PC-3 (cell line): ENCODE results near the gene TMEM250. TPM values are rescaled to one million over a fixed set of nuclear protein-coding genes. Genes with fewer than 3 reads are reported as not detected.
A peak's percentile ranks its signal among the peaks of the same experiment; 100 is the strongest.

ENCODE experiments used
- ATAC-seq: fragments of 200-7000 bp; cut with Tn5 transposase; 2 replicates; pipeline ENCODE4 v1.9.1; 2020; ENCODE audit warnings: mild to moderate bottlenecking, moderate library complexity
- BruUV-seq: library from RNA; stranded (reverse); fragments of 400-500 nt; replicated peaks from 2 replicates; lab custom pipeline; 2021; lab: Mats Ljungman, UMichigan
- CTCF ChIA-PET: fragments of 300-600 bp; sonication (Branson Sonifier 250); formaldehyde crosslinking; loops from one replicate; lab custom pipeline; 2022; ENCODE audit warnings: antibody characterized with exemption; lab: Charles Lee
- POLR2A ChIA-PET: fragments of 300-600 bp; sonication (Branson Sonifier 250); formaldehyde crosslinking; loops from one replicate; lab custom pipeline; 2022; ENCODE audit warnings: antibody characterized with exemption; ENCODE audit not compliant: unreplicated experiment; lab: Charles Lee
- DNase-seq: peaks from one replicate; pipeline ENCODE4 v3.0.0-alpha.2; 2015
- H2AFZ ChIP-seq: fragments of 300-600 bp; sonication (generic); 2 replicates; pipeline ENCODE4 v1.6.0; 2016; ENCODE audit warnings: antibody characterized with exemption, low read length
- H3F3A ChIP-seq: fragments of 300-600 bp; sonication (generic); one replicate; pipeline ENCODE4 v1.6.0; 2017; ENCODE audit warnings: antibody characterized with exemption, low read length, control low read depth, mild to moderate bottlenecking; ENCODE audit not compliant: unreplicated experiment
- H3K27ac ChIP-seq: fragments of 300-600 bp; sonication (generic); 2 replicates; pipeline ENCODE4 v1.5.1; 2016; ENCODE audit warnings: mild to moderate bottlenecking, low read length
- H3K27me3 ChIP-seq: fragments of 300-600 bp; sonication (generic); 2 replicates; pipeline ENCODE4 v1.6.1; 2016; ENCODE audit warnings: low read length, mixed read lengths
- H3K36me3 ChIP-seq: fragments of 300-600 bp; sonication (generic); 2 replicates; pipeline ENCODE4 v1.6.1; 2016; ENCODE audit warnings: low read depth, mixed run types, low read length, mixed read lengths
- H3K4me1 ChIP-seq: fragments of 300-600 bp; sonication (generic); 2 replicates; pipeline ENCODE4 v1.5.1; 2016; ENCODE audit warnings: low read length; ENCODE audit not compliant: insufficient read depth
- H3K4me2 ChIP-seq: fragments of 300-600 bp; sonication (generic); 2 replicates; pipeline ENCODE4 v1.6.0; 2016; ENCODE audit warnings: low read length
- H3K4me3 ChIP-seq: fragments of 300-600 bp; sonication (generic); 2 replicates; pipeline ENCODE4 v1.5.1; 2016; ENCODE audit warnings: mild to moderate bottlenecking, low read length, mixed read lengths
- H3K79me2 ChIP-seq: fragments of 300-600 bp; sonication (generic); 2 replicates; pipeline ENCODE4 v1.6.1; 2017; ENCODE audit warnings: low read length, mixed read lengths
- H3K9ac ChIP-seq: fragments of 300-600 bp; sonication (generic); 2 replicates; pipeline ENCODE4 v1.6.0; 2016; ENCODE audit warnings: mild to moderate bottlenecking, low read length
- H3K9me2 ChIP-seq: fragments of 300-600 bp; sonication (generic); replicated peaks from 2 replicates; pipeline ENCODE4 v1.6.1; 2016; ENCODE audit warnings: mixed run types, low read length, mixed read lengths
- H3K9me3 ChIP-seq: fragments of 300-600 bp; sonication (generic); 2 replicates; pipeline ENCODE4 v1.6.1; 2016; ENCODE audit warnings: low read length, mixed read lengths
- H4K20me1 ChIP-seq: fragments of 300-600 bp; sonication (generic); 2 replicates; pipeline ENCODE4 v1.6.1; 2016; ENCODE audit warnings: low read length, mixed read lengths
- EZH2 ChIP-seq: fragments of 300-600 bp; sonication (generic); IDR thresholded peaks from one replicate; pipeline ENCODE4 v1.6.1; 2017; ENCODE audit warnings: antibody characterized with exemption, mild to moderate bottlenecking, low read length; ENCODE audit not compliant: unreplicated experiment
- EZH2phosphoT487 ChIP-seq: fragments of 300-600 bp; sonication (generic); IDR thresholded peaks from 2 replicates; pipeline ENCODE4 v1.6.1; 2018; ENCODE audit warnings: mild to moderate bottlenecking, antibody characterized with exemption, low read length, borderline replicate concordance
- intact Hi-C: fragments of 100-400 bp; cut with micrococcal nuclease; formaldehyde crosslinking; loops from 2 replicates; pipeline ENCODE4 v1.9.0; 2023
- total RNA-seq: library from RNA; depleted of rRNA; stranded (reverse); fragments of >200 nt; gene quantifications from 2 replicates; pipeline ENCODE4 v1.2.3, GENCODE V29; 2014
- TF ChIP-seq, protein P1 (sequence below): fragments of 300-600 bp; sonication (generic); conservative IDR thresholded peaks from 2 replicates; pipeline ENCODE4 v1.5.1; 2017; ENCODE audit warnings: antibody characterized with exemption, low read depth, mild to moderate bottlenecking, low read length

TMEM250 gene
- total RNA-seq, 1 experiment from 2014 or later = 64.7 TPM

- peak within 1 kb of the TSS; percentile 78 for H3K4me3 ChIP-seq
- H3F3A ChIP-seq = no peaks in the 10 kb centered on the region
- TF ChIP-seq EZH2 = no peak
- no peak for TF ChIP-seq EZH2phosphoT487
- TF ChIP-seq, protein P1, sequence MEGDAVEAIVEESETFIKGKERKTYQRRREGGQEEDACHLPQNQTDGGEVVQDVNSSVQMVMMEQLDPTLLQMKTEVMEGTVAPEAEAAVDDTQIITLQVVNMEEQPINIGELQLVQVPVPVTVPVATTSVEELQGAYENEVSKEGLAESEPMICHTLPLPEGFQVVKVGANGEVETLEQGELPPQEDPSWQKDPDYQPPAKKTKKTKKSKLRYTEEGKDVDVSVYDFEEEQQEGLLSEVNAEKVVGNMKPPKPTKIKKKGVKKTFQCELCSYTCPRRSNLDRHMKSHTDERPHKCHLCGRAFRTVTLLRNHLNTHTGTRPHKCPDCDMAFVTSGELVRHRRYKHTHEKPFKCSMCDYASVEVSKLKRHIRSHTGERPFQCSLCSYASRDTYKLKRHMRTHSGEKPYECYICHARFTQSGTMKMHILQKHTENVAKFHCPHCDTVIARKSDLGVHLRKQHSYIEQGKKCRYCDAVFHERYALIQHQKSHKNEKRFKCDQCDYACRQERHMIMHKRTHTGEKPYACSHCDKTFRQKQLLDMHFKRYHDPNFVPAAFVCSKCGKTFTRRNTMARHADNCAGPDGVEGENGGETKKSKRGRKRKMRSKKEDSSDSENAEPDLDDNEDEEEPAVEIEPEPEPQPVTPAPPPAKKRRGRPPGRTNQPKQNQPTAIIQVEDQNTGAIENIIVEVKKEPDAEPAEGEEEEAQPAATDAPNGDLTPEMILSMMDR = no peak
- peaks cover 9% of the 10 kb centered on the region; the same call in 1 of the 2 replicates for H3K4me1 ChIP-seq
- no peaks in the 10 kb centered on the region for H3K9me2 ChIP-seq
- BruUV-seq = no TSS peak
- intact Hi-C loops = no loop called here
- no peaks in the 10 kb centered on the region for H3K36me3 ChIP-seq
- no peak within 1 kb of the TSS for H3K27ac ChIP-seq
- ATAC-seq (peak; percentile 68), DNase-seq (peak; percentile 65)
- H3K9ac ChIP-seq = peak within 1 kb of the TSS; percentile 71
- peak within 1 kb of the TSS; percentile 64 for H2AFZ ChIP-seq
- ChIA-PET CTCF (no interaction called here), POLR2A (no interaction called here)
- H3K9me3 ChIP-seq = no peaks in the 10 kb centered on the region
- H4K20me1 ChIP-seq = no peaks in the 10 kb centered on the region
- H3K79me2 ChIP-seq = peaks cover 40% of the 10 kb centered on the region
- H3K4me2 ChIP-seq = peak within 1 kb of the TSS; percentile 93
- no peaks in the 10 kb centered on the region for H3K27me3 ChIP-seq
Observed at GRCh38 chr9:136095070-136096058, 23.3 kb downstream of the TMEM250 start, which contains the start of gene NACC2. TSS of gene NACC2 (minus strand) at chr9:136095289. CDS start at chr9:136050521, 44,768 bp downstream.

- DNase-seq (peak; percentile 44), ATAC-seq (peak; percentile 43)
- ChIA-PET POLR2A (no interaction called here), CTCF (no interaction called here)
- no peaks in the 10 kb centered on the region for H3K27me3 ChIP-seq
- H3K9ac ChIP-seq = peak overlapping the region; percentile 71
- BruUV-seq = no TSS peak
- no peaks in the 10 kb centered on the region for H4K20me1 ChIP-seq
- peaks cover 9% of the 10 kb centered on the region; the same call in 1 of the 2 replicates for H3K4me1 ChIP-seq
- intact Hi-C loops = no loop called here
- no peaks in the 10 kb centered on the region for H3K9me3 ChIP-seq
- no peaks in the 10 kb centered on the region for H3K36me3 ChIP-seq
- TF ChIP-seq, protein P1 = no peak
- TF ChIP-seq EZH2phosphoT487 (no peak), EZH2 (no peak)
- H3K9me2 ChIP-seq = no peaks in the 10 kb centered on the region
- no peak overlapping the region for H3K27ac ChIP-seq
- H2AFZ ChIP-seq = peak overlapping the region; percentile 35; the same call in 1 of the 2 replicates
- H3F3A ChIP-seq = no peaks in the 10 kb centered on the region
- peaks cover 49% of the 10 kb centered on the region for H3K79me2 ChIP-seq
- H3K4me3 ChIP-seq = peak overlapping the region; percentile 78
- H3K4me2 ChIP-seq = peak overlapping the region; percentile 93
Observed at GRCh38 chr9:136093995-136094881, 24.4 kb downstream of the TMEM250 start.
